Tibial nerve (tissue), 4 donors: ENCODE results near the gene SAMD14. TPM values are rescaled to one million over a fixed set of nuclear protein-coding genes. Genes with fewer than 3 reads are reported as not detected.

Source experiments
- DNase-seq, 2 donors: peaks; one replicate each; pipeline ENCODE4 v3.0.0-alpha.2; 2019; ENCODE audit warnings: low spot score in 2 of 2
- H3K27ac ChIP-seq, 4 donors: fragments of 200-600 bp; sonication (generic) in 3 of 4; one replicate each; pipeline ENCODE4 v1.5.1; 2017 to 2019; ENCODE audit warnings: mild to moderate bottlenecking in 1 of 4
- H3K27me3 ChIP-seq, 2 donors: fragments of 200-600 bp; sonication (generic) in 1 of 2; one replicate each; pipeline versions ENCODE4 v1.5.1 to v1.6.0; 2017 to 2019
- H3K36me3 ChIP-seq, 3 donors: fragments of 200-600 bp; sonication (generic); one replicate each; pipeline ENCODE4 v1.5.1; 2018 to 2019
- H3K4me1 ChIP-seq, 4 donors: fragments of 200-600 bp; sonication (generic) in 3 of 4; one replicate each; pipeline ENCODE4 v1.5.1; 2017 to 2019
- H3K4me3 ChIP-seq, 4 donors: fragments of 200-600 bp; sonication (generic) in 3 of 4; one replicate each; pipeline ENCODE4 v1.5.1; 2017 to 2019; ENCODE audit warnings: mild to moderate bottlenecking in 1 of 4, moderate library complexity in 1 of 4
- H3K9me3 ChIP-seq, 4 donors: fragments of 200-600 bp; sonication (generic) in 3 of 4; one replicate each; pipeline ENCODE4 v1.5.1; 2017 to 2019
- CTCF ChIP-seq, 5 experiments: fragments of 200-600 bp in 3 of 5; fragments of 450-650 bp in 2 of 5; sonication (generic) in 3 of 5; IDR thresholded peaks; one replicate each; pipeline ENCODE4 v1.5.1; 2016 to 2019; ENCODE audit warnings: antibody characterized with exemption in 5 of 5, mild to moderate bottlenecking in 3 of 5, moderate library complexity in 2 of 5
- EP300 ChIP-seq, 2 donors: sonication (generic); formaldehyde crosslinking; IDR thresholded peaks; one replicate each; pipeline ENCODE4 v1.6.1; 2017; ENCODE audit warnings: antibody characterized with exemption in 2 of 2, mild to moderate bottlenecking in 1 of 2
- POLR2A ChIP-seq, 2 donors: fragments of 450-650 bp; IDR thresholded peaks; one replicate each; pipeline ENCODE4 v1.6.1; 2017; ENCODE audit warnings: antibody characterized with exemption in 2 of 2, mild to moderate bottlenecking in 2 of 2, moderate library complexity in 2 of 2
- WGBS, 2 donors: methylation state at CpG; one replicate each; pipeline ENCODE4 v1.1.5; 2018; 5-methylcytosine and 5-hydroxymethylcytosine counted together
- total RNA-seq, 4 donors: library from RNA; depleted of rRNA; stranded (reverse); fragments of >200 nt; gene quantifications; one replicate each; pipeline ENCODE4 v1.1.0, GENCODE V29; 2016

SAMD14 gene
- total RNA-seq, 4 donors from 2014 or later = 0.63 to 1.5 (median 1.1) TPM

DNA sequence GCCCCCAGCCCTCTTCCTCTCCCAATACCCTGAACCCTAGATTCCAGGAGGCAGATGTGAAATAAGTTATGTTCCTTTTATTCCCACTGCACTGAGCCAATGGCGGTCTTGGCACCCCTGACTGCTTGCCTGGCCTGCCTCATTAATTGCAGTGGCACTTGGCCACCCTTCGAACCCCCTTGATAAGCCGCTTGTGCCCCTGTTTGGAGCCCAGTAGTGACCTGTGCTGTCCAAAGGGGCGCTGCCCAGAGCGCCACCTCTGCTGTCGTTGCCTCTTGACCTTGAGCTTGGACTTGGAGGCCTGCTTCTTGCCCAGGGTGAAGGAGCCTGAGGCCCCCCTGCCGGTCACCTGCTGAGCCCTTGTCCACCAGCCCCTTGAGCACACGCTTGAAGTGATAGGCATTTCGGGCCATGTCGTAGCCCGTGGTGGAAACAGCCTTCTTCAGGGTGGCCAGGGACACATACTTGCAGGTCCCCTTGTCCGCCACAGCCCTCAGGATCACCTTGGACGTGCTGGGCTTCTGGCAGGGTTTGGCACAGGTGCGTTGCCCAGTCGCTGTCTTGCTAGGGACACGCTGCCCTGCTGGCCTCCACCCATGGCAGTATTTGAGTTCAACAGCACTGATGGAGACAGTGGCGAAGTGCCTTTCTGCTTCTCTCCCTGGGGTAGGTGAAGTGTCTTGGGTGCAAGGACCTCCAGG, 41.6 kb upstream of the SAMD14 start:
- H3K36me3 ChIP-seq = peaks cover 0 to 12% (median 0%) of the 10 kb centered on the region in 3 donors
- H3K9me3 ChIP-seq = no peaks in the 10 kb centered on the region
- no peak for DNase-seq
- no peaks in the 10 kb centered on the region for H3K27me3 ChIP-seq
- peak overlapping the region in 1 of 4 donors; percentile 22 for H3K27ac ChIP-seq
- TF ChIP-seq POLR2A (IDR thresholded peaks at IDR 0.05) = no peak
- no peak for TF ChIP-seq CTCF (IDR thresholded peaks at IDR 0.05)
- no peak for TF ChIP-seq EP300 (IDR thresholded peaks at IDR 0.05)
- 87 to 94% methylated on average over 15 to 17 of the region's 17 CpGs for WGBS, 2 donors
- H3K4me1 ChIP-seq = peaks cover 0 to 41% (median 5%) of the 10 kb centered on the region in 4 donors
- H3K4me3 ChIP-seq = no peak overlapping the region

DNA sequence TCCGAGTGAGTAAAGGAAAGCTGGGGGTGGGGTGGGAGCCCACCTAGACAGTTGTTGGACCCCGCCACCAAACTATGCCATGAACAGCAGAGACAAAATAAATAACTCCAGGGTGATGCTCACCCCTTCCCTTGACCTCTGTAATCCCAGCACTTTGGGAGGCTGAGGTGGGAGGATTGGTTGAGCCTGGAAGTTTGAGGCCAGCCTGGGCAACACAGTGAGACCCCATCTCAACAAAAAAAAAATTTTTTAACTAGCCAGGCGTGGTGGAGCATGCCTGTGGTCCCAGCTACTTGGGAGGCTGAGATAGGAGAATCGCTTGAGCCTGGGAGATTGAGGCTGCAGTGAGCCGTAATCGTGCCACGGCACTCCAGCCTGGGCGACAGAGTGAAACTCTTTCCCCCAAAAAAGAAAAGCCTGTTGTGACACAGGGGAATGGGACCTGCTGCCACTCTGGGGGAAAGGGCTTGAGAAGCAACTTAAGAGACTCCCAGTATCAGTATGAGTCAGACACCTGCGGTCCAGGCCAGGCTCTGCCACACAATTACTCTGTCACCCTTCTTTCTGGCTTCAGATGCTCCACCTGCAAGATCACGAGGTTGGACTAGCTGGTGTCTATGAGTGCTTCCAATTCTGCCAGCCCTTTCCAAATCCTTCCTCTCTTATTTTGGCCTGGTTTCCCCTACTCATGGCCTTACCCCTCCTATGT, 40.9 kb upstream of the SAMD14 start:
- Histone ChIP-seq H3K4me1 (peaks cover 0 to 42% (median 5%) of the 10 kb centered on the region in 4 donors), H3K27ac (no peak overlapping the region)
- 92 to 94% methylated on average over 10 of the region's 10 CpGs for WGBS, 2 donors

DNA sequence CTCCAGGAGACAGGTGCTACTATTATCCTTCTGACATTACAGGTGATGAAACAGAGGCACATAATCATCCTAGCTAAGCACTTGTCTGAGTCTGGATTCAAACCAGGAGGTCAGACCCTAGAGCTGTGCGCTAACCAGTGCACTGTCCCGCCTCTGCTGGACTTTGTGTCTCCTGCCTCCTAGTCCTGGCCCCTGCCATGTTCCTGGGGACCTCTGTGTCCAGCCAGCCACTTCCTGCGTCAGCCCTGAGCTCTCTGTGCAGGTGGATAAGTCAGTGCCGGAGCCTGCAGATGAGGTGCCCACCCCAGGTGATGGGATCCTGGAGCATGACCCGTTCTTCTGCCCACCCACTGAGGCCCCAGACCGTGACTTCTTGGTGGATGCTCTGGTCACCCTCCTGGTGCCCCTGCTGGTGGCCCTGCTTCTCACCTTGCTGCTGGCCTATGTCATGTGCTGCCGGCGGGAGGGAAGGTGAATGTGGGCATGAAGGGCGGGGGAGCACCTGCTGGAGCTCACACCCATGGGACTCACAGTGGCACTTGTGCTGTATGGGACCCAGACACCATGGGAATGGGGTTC, 40.0 kb upstream of the SAMD14 start:
- 92 to 95% methylated on average over 5 to 8 of the region's 9 CpGs for WGBS, 2 donors
- Histone ChIP-seq H3K4me1 (peaks cover 0 to 36% (median 5%) of the 10 kb centered on the region in 4 donors), H3K4me3 (no peak overlapping the region), H3K27ac (no peak overlapping the region), H3K27me3 (no peaks in the 10 kb centered on the region), H3K36me3 (peaks cover 0 to 12% (median 0%) of the 10 kb centered on the region in 3 donors), H3K9me3 (no peaks in the 10 kb centered on the region)
- TF ChIP-seq EP300 (IDR thresholded peaks at IDR 0.05) (no peak), POLR2A (IDR thresholded peaks at IDR 0.05) (no peak), CTCF (IDR thresholded peaks at IDR 0.05) (no peak)
- DNase-seq = no peak

More for the DNA sequence above, 40.9 kb upstream of the SAMD14 start:
- no peak for DNase-seq
- Histone ChIP-seq H3K4me3 (no peak overlapping the region), H3K36me3 (peaks cover 0 to 12% (median 0%) of the 10 kb centered on the region in 3 donors), H3K27me3 (no peaks in the 10 kb centered on the region), H3K9me3 (no peaks in the 10 kb centered on the region)
- TF ChIP-seq CTCF (IDR thresholded peaks at IDR 0.05) (no peak), EP300 (IDR thresholded peaks at IDR 0.05) (no peak), POLR2A (IDR thresholded peaks at IDR 0.05) (no peak)

- Histone ChIP-seq H3K4me3 (no peak overlapping the region), H3K9me3 (no peaks in the 10 kb centered on the region), H3K4me1 (peaks cover 0 to 35% (median 5%) of the 10 kb centered on the region in 4 donors), H3K36me3 (peaks cover 0 to 12% (median 0%) of the 10 kb centered on the region in 3 donors), H3K27ac (no peak overlapping the region), H3K27me3 (no peaks in the 10 kb centered on the region)
- 40 to 42% methylated on average over 14 of the region's 14 CpGs for WGBS, 2 donors
- peak in 1 of 2 donors; percentile 15 for DNase-seq
- peak; percentile 62 to 96 (median 76) for TF ChIP-seq CTCF (IDR thresholded peaks at IDR 0.05)
- no peak for TF ChIP-seq POLR2A (IDR thresholded peaks at IDR 0.05)
Observed at GRCh38 chr17:50169121-50169764, 39.3 kb upstream of the SAMD14 start.
